DMS79 treated with DMSO at 0.1 percent for 48 hours (cell line): ENCODE data around the gene LASP1.
A peak's percentile ranks its signal among the peaks of the same experiment; 100 is the strongest.
"Not testable (repeated sequence)": the region's sequence is repeated elsewhere in the genome, so short reads cannot be mapped to it uniquely, and the experiment has no call there.

Experiments used
- DNase-seq: peaks from one replicate; lab custom pipeline; 2025; lab: John Stamatoyannopoulos, UW

The LASP1 gene

GRCh38 chr17:38908676-38909181 lies 38.9 kb downstream of the LASP1 start:
- no peak for DNase-seq

GRCh38 chr17:38910325-38910724 lies 40.5 kb downstream of the LASP1 start:
- no peak for DNase-seq

GRCh38 chr17:38911081-38911730 lies 41.3 kb downstream of the LASP1 start:
- DNase-seq, result no peak

GRCh38 chr17:38911731-38912081 lies 41.8 kb downstream of the LASP1 start:
- DNase-seq, result not testable (repeated sequence)

- DNase-seq, result no peak
Measured at GRCh38 chr17:38912221-38912813, 42.5 kb downstream of the LASP1 start.

- no peak for DNase-seq
Measured at GRCh38 chr17:38914741-38915638, 45.1 kb downstream of the LASP1 start.

- no peak for DNase-seq
Measured at GRCh38 chr17:38915639-38915995, 45.8 kb downstream of the LASP1 start.

- DNase-seq, result no peak
Measured at GRCh38 chr17:38916771-38917170, 46.9 kb downstream of the LASP1 start.

- no peak for DNase-seq
Measured at GRCh38 chr17:38917259-38917658, 47.4 kb downstream of the LASP1 start.

- no peak for DNase-seq
Measured at GRCh38 chr17:38918129-38918913, 48.5 kb downstream of the LASP1 start.

- no peak for DNase-seq
Measured at GRCh38 chr17:38918916-38919315, 49.1 kb downstream of the LASP1 start.

- no peak for DNase-seq
Measured at GRCh38 chr17:38919316-38920078, 49.6 kb downstream of the LASP1 start.

GRCh38 chr17:38920374-38921291 lies 50.8 kb downstream of the LASP1 start:
- DNase-seq, result no peak

GRCh38 chr17:38921756-38922411 lies 52.0 kb downstream of the LASP1 start:
- no peak for DNase-seq

GRCh38 chr17:38922538-38923297 lies 52.9 kb downstream of the LASP1 start:
- DNase-seq, result peak; percentile 67

GRCh38 chr17:38925263-38925995 lies 55.6 kb downstream of the LASP1 start, which contains the start of gene LASP1NB:
Gene LASP1NB (plus strand): TSS chr17:38925614.
- DNase-seq, result no peak

GRCh38 chr17:38926293-38927070 lies 56.6 kb downstream of the LASP1 start:
- no peak for DNase-seq
